Measurements from ENCODE around the gene SUPT4H1. TPM values are rescaled to one million over a fixed set of nuclear protein-coding genes. Genes with fewer than 3 reads are reported as not detected.

SUPT4H1 gene
- polyA plus RNA-seq, 6 donors from 2014 or later: 77.4 to 128 (median 110) TPM

GRCh38 chr17:58338841-58339754 lies 12.9 kb downstream of the SUPT4H1 start:
- Mint-ChIP-seq H3K27me3 (no peaks in the 10 kb centered on the region), H3K36me3 (peaks cover 0 to 6% of the 10 kb centered on the region in 2 donors), H3K9me3 (no peaks in the 10 kb centered on the region), H3K4me3 (peak overlapping the region; percentile 91 to 100 (median 100)), H3K4me1 (peaks cover 72 to 98% (median 88%) of the 10 kb centered on the region in 3 donors), H3K27ac (peak overlapping the region; percentile 99 to 100 (median 100))
- peak; percentile 73 for DNase-seq
- peak; percentile 7 to 8 for ATAC-seq (ENCODE audit: low read depth in 2 of 2)

GRCh38 chr17:58338454-58338840 lies 13.6 kb downstream of the SUPT4H1 start:
- H3K27ac Mint-ChIP-seq: peak overlapping the region; percentile 99 to 100 (median 100)
- H3K36me3 Mint-ChIP-seq: peaks cover 0 to 6% of the 10 kb centered on the region in 2 donors
- DNase-seq (no peak), ATAC-seq (ENCODE audit: low read depth in 2 of 2) (no peak)
- no peaks in the 10 kb centered on the region for H3K27me3 Mint-ChIP-seq
- peak overlapping the region; percentile 91 to 100 (median 100) for H3K4me3 Mint-ChIP-seq
- no peaks in the 10 kb centered on the region for H3K9me3 Mint-ChIP-seq
- peaks cover 72 to 98% (median 88%) of the 10 kb centered on the region in 3 donors for H3K4me1 Mint-ChIP-seq

GRCh38 chr17:58337600-58338453 lies 14.2 kb downstream of the SUPT4H1 start:
- H3K27me3 Mint-ChIP-seq: no peaks in the 10 kb centered on the region
- peak overlapping the region; percentile 91 to 100 (median 100) for H3K4me3 Mint-ChIP-seq
- peak; percentile 97 for DNase-seq
- H3K4me1 Mint-ChIP-seq: peaks cover 72 to 96% (median 88%) of the 10 kb centered on the region in 3 donors
- peak overlapping the region; percentile 99 to 100 (median 100) for H3K27ac Mint-ChIP-seq
- peak; percentile 72 to 75 for ATAC-seq (ENCODE audit: low read depth in 2 of 2)
- no peaks in the 10 kb centered on the region for H3K9me3 Mint-ChIP-seq
- peaks cover 0 to 6% of the 10 kb centered on the region in 2 donors for H3K36me3 Mint-ChIP-seq

- ATAC-seq (ENCODE audit: low read depth in 2 of 2): peak; percentile 23 to 31
- Mint-ChIP-seq H3K27ac (peak overlapping the region; percentile 99 to 100 (median 100)), H3K9me3 (peaks cover 0 to under 1% (median 0%) of the 10 kb centered on the region in 7 donors), H3K4me3 (peak overlapping the region; percentile 91 to 100 (median 100)), H3K36me3 (peaks cover 3 to 4% of the 10 kb centered on the region in 2 donors), H3K27me3 (no peaks in the 10 kb centered on the region), H3K4me1 (peaks cover 73 to 90% (median 86%) of the 10 kb centered on the region in 3 donors)
- DNase-seq: peak; percentile 69
These were observed 14.8 kb downstream of the SUPT4H1 start for GRCh38 chr17:58337210-58337599.

GRCh38 chr17:58336456-58337209 lies 15.4 kb downstream of the SUPT4H1 start:
- no peak for ATAC-seq (ENCODE audit: low read depth in 2 of 2)
- H3K27me3 Mint-ChIP-seq: no peaks in the 10 kb centered on the region
- peaks cover 71 to 84% (median 83%) of the 10 kb centered on the region in 3 donors for H3K4me1 Mint-ChIP-seq
- peaks cover 0 to 3% (median 0%) of the 10 kb centered on the region in 7 donors for H3K9me3 Mint-ChIP-seq
- H3K36me3 Mint-ChIP-seq: peaks cover 1 to 9% of the 10 kb centered on the region in 2 donors
- DNase-seq: no peak
- H3K4me3 Mint-ChIP-seq: peak overlapping the region; percentile 91 to 100 (median 100)
- H3K27ac Mint-ChIP-seq: peak overlapping the region; percentile 99 to 100 (median 100)

- peak overlapping the region; percentile 99 to 100 (median 100) for H3K27ac Mint-ChIP-seq
- peak overlapping the region; percentile 91 to 100 (median 100) for H3K4me3 Mint-ChIP-seq
- no peaks in the 10 kb centered on the region for H3K27me3 Mint-ChIP-seq
- peak; percentile 14 to 15 for ATAC-seq (ENCODE audit: low read depth in 2 of 2)
- peaks cover 0 to 3% (median 0%) of the 10 kb centered on the region in 7 donors for H3K9me3 Mint-ChIP-seq
- peaks cover 70 to 81% (median 79%) of the 10 kb centered on the region in 3 donors for H3K4me1 Mint-ChIP-seq
- peak; percentile 70 for DNase-seq
- H3K36me3 Mint-ChIP-seq: peaks cover 6 to 16% of the 10 kb centered on the region in 2 donors
These were observed 16.1 kb downstream of the SUPT4H1 start for GRCh38 chr17:58335779-58336455.

- H3K27ac Mint-ChIP-seq: peak overlapping the region; percentile 99 to 100 (median 100)
- H3K9me3 Mint-ChIP-seq: peaks cover 0 to 3% (median 0%) of the 10 kb centered on the region in 7 donors
- H3K4me1 Mint-ChIP-seq: peaks cover 72 to 84% (median 73%) of the 10 kb centered on the region in 3 donors
- DNase-seq (no peak), ATAC-seq (ENCODE audit: low read depth in 2 of 2) (no peak)
- no peaks in the 10 kb centered on the region for H3K27me3 Mint-ChIP-seq
- H3K36me3 Mint-ChIP-seq: peaks cover 13 to 23% of the 10 kb centered on the region in 2 donors
- peak overlapping the region; percentile 91 to 100 (median 100) for H3K4me3 Mint-ChIP-seq
These were observed 16.8 kb downstream of the SUPT4H1 start for GRCh38 chr17:58335061-58335731.

GRCh38 chr17:58334661-58335060 lies 17.3 kb downstream of the SUPT4H1 start:
- no peak for ATAC-seq (ENCODE audit: low read depth in 2 of 2)
- Mint-ChIP-seq H3K27me3 (no peaks in the 10 kb centered on the region), H3K36me3 (peaks cover 13 to 25% of the 10 kb centered on the region in 2 donors), H3K27ac (peak overlapping the region; percentile 99 to 100 (median 100)), H3K4me1 (peaks cover 68 to 86% (median 74%) of the 10 kb centered on the region in 3 donors), H3K9me3 (peaks cover 0 to 3% (median 0%) of the 10 kb centered on the region in 7 donors), H3K4me3 (peak overlapping the region; percentile 91 to 100 (median 100))
- no peak for DNase-seq

- Mint-ChIP-seq H3K27ac (peak overlapping the region; percentile 99 to 100 (median 100)), H3K36me3 (peaks cover 13 to 25% of the 10 kb centered on the region in 2 donors), H3K27me3 (no peaks in the 10 kb centered on the region), H3K4me1 (peaks cover 68 to 86% (median 74%) of the 10 kb centered on the region in 3 donors), H3K4me3 (peak overlapping the region; percentile 91 to 100 (median 100)), H3K9me3 (peaks cover 0 to 3% (median 0%) of the 10 kb centered on the region in 7 donors)
- DNase-seq: no peak
- ATAC-seq (ENCODE audit: low read depth in 2 of 2): no peak
These were observed 17.7 kb downstream of the SUPT4H1 start for GRCh38 chr17:58334256-58334655.

- ATAC-seq (ENCODE audit: low read depth in 2 of 2) (no peak), DNase-seq (no peak)
- H3K9me3 Mint-ChIP-seq: peaks cover 0 to 3% (median 0%) of the 10 kb centered on the region in 7 donors
- peaks cover 68 to 86% (median 74%) of the 10 kb centered on the region in 3 donors for H3K4me1 Mint-ChIP-seq
- H3K27ac Mint-ChIP-seq: peak overlapping the region; percentile 85 to 100 (median 98)
- peaks cover 13 to 25% of the 10 kb centered on the region in 2 donors for H3K36me3 Mint-ChIP-seq
- no peaks in the 10 kb centered on the region for H3K27me3 Mint-ChIP-seq
- H3K4me3 Mint-ChIP-seq: peak overlapping the region; percentile 91 to 100 (median 100)
These were observed 18.2 kb downstream of the SUPT4H1 start for GRCh38 chr17:58333736-58334207.
